ENCODE results near the gene KCNH3. TPM values are rescaled to one million over a fixed set of nuclear protein-coding genes. Genes with fewer than 3 reads are reported as not detected.

Gene KCNH3
- total and polyA plus RNA-seq, 2 of the 13 experiments (the other 11 are each of a cell fraction or from before 2014, with no cell fraction given): 0.01 to 0.07 TPM

DNA sequence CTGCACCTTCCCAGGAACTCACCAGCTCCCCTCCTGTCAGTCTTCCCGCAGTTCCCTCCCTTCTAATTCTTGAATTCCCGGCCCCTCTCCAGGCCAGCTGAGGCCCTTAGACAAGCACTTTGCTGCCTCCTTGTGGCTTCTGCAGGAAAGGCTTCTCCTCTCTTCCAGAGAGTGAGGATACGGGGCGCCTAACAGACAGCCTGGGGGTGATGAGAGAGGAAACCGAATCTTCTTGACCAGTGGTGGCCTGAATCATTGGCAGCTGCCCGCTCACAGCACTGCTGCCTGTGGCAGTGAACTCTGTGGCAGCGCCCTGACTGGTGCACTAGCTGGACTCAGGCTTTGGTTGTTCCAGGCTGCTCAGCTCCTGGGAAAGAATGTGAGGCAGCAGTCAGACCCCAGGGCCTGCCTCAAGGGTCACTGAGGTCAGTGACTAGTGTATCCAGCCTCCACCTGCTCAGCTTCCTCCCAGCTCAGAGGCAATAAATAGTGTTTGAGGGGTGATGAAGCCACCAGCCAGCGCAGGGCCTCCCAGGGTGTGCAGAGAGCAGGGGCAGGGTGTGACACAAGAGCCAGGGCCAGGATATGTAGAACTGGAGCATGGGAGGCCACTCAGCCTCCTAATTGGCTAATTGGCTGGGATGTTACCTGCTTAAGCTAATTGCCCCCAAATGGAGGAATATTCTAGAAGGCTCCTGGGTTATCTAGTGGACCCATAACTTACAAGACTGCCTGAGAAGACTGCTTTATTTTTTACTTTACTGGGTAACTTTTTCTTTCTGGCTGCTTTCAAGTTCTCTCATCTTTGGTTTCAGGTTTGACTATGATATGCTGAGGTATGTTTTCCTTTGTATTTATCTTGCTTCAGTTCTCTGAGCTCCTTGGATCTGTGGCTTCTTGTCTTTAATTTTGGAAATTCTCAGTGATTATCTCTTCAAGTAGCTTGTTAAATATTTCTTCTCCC lies 42.0 kb downstream of the KCNH3 start (continued):
- TF ChIP-seq SNAPC2 (CRISPR knock-in tag; IDR thresholded peaks at IDR 0.05) (no peak), ZNF614 (CRISPR knock-in tag; IDR thresholded peaks at IDR 0.05; ENCODE audit: borderline replicate concordance) (no peak), USF2 (IDR thresholded peaks at IDR 0.05; ENCODE audit: low read depth, low read length) (no peak), USF2 (CRISPR knock-in tag; IDR thresholded peaks at IDR 0.05; ENCODE audit: borderline replicate concordance) (no peak), ZBTB43 (CRISPR knock-in tag; conservative IDR thresholded peaks at IDR 0.05) (no peak), HMGXB4 (CRISPR knock-in tag; IDR thresholded peaks at IDR 0.05; ENCODE audit: borderline replicate concordance in 1 of 2, low read depth in 1 of 2) (peak; percentile 58 to 59; a peak in 3 of 4 replicates), MATR3 (CRISPR knock-in tag; IDR thresholded peaks at IDR 0.05) (no peak), ZNF3 (CRISPR knock-in tag; IDR thresholded peaks at IDR 0.05) (no peak), KDM5B (CRISPR knock-in tag; IDR thresholded peaks at IDR 0.05; ENCODE audit: borderline replicate concordance) (0 out of 2 replicates have a peak, but pooled peaks have one; percentile 40), ZBTB7A (CRISPR knock-in tag; IDR thresholded peaks at IDR 0.05) (no peak), MTF1 (CRISPR knock-in tag; IDR thresholded peaks at IDR 0.05) (no peak), SYNCRIP (IDR thresholded peaks at IDR 0.05; ENCODE audit: insufficient read depth, low read depth, low read length) (no peak), ZNF749 (CRISPR knock-in tag; IDR thresholded peaks at IDR 0.05; ENCODE audit: borderline replicate concordance) (no peak), ZNF569 (CRISPR knock-in tag; IDR thresholded peaks at IDR 0.05; ENCODE audit: borderline replicate concordance) (no peak), FOXA1 (IDR thresholded peaks at IDR 0.05) (no peak), FOXA1 (CRISPR knock-in tag; IDR thresholded peaks at IDR 0.05) (no peak)
- TF ChIP-seq, protein P1, sequence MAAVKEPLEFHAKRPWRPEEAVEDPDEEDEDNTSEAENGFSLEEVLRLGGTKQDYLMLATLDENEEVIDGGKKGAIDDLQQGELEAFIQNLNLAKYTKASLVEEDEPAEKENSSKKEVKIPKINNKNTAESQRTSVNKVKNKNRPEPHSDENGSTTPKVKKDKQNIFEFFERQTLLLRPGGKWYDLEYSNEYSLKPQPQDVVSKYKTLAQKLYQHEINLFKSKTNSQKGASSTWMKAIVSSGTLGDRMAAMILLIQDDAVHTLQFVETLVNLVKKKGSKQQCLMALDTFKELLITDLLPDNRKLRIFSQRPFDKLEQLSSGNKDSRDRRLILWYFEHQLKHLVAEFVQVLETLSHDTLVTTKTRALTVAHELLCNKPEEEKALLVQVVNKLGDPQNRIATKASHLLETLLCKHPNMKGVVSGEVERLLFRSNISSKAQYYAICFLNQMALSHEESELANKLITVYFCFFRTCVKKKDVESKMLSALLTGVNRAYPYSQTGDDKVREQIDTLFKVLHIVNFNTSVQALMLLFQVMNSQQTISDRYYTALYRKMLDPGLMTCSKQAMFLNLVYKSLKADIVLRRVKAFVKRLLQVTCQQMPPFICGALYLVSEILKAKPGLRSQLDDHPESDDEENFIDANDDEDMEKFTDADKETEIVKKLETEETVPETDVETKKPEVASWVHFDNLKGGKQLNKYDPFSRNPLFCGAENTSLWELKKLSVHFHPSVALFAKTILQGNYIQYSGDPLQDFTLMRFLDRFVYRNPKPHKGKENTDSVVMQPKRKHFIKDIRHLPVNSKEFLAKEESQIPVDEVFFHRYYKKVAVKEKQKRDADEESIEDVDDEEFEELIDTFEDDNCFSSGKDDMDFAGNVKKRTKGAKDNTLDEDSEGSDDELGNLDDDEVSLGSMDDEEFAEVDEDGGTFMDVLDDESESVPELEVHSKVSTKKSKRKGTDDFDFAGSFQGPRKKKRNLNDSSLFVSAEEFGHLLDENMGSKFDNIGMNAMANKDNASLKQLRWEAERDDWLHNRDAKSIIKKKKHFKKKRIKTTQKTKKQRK (IDR thresholded peaks at IDR 0.05; ENCODE audit: low read length): no peak
- TF ChIP-seq, protein P2, sequence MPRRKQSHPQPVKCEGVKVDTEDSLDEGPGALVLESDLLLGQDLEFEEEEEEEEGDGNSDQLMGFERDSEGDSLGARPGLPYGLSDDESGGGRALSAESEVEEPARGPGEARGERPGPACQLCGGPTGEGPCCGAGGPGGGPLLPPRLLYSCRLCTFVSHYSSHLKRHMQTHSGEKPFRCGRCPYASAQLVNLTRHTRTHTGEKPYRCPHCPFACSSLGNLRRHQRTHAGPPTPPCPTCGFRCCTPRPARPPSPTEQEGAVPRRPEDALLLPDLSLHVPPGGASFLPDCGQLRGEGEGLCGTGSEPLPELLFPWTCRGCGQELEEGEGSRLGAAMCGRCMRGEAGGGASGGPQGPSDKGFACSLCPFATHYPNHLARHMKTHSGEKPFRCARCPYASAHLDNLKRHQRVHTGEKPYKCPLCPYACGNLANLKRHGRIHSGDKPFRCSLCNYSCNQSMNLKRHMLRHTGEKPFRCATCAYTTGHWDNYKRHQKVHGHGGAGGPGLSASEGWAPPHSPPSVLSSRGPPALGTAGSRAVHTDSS (CRISPR knock-in tag; conservative IDR thresholded peaks at IDR 0.05): no peak

Data from HepG2 (cell line).